ENCODE results near the gene PPM1A. TPM values are rescaled to one million over a fixed set of nuclear protein-coding genes. Genes with fewer than 3 reads are reported as not detected.

The PPM1A gene
- total and polyA plus RNA-seq, 8 donors = 13.6 to 95.5 (median 32.7) TPM

DNA sequence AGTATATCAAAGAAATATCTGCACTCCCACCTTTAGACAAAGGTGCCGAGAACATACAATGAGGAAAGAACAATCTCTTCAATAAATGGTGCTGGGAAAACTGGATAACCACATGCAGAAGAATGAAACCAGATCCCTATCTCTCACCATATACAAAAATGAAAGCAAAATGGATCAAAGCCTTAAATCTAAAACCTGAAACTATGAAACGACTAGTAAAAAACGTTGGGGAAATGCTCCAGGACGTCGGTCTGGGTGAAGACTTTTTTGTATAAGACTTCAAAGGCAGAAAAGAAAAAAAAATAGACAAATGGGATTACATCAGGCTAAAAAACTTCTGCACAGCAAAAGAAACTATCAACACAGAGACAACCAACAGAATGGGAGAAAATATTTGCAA is 83.8 kb downstream of the PPM1A start:
- DNase-seq = no peak
- 48 to 59% (median 54%) methylated on average over 5 of the region's 5 CpGs for WGBS, 5 donors
- TF ChIP-seq CTCF (IDR thresholded peaks at IDR 0.05) (no peak), POLR2A (IDR thresholded peaks at IDR 0.05) (no peak), EP300 (IDR thresholded peaks at IDR 0.05) (no peak), POLR2AphosphoS5 (IDR thresholded peaks at IDR 0.05) (no peak)
- no peak overlapping the region for H3K27ac ChIP-seq
- H3K4me3 ChIP-seq = no peak overlapping the region
- peaks cover 0 to 20% (median 12%) of the 10 kb centered on the region in 4 donors for H3K4me1 ChIP-seq
- peaks cover 0 to 19% (median 2%) of the 10 kb centered on the region in 3 donors for H3K27me3 ChIP-seq
- H3K36me3 ChIP-seq = no peaks in the 10 kb centered on the region
- intact Hi-C loops (cut with DNase I; ENCODE audit: low total_unique reads) = no loop called here
- H3K9me3 ChIP-seq = no peaks in the 10 kb centered on the region

DNA sequence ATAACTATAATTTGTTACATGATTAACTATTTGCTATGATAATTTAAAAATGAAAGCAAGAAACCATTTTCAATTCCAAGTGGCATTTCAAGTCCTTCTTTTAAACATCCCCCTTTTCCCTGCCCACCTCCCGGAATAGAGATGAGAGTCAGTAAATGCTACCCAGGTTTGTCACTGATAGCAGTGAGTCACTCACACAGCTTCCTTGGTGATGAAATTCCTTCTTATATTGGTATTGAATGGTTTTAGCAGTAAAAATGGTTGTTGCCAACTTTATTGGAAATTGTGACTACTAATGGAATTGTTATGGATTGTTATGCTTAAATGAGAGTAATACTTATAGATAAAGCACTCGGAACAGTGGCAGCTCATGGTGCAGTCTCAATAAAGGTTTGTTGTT is 90.5 kb downstream of the PPM1A start:
- Histone ChIP-seq H3K27me3 (peaks cover 0 to 6% (median 0%) of the 10 kb centered on the region in 3 donors), H3K36me3 (no peaks in the 10 kb centered on the region), H3K27ac (no peak overlapping the region), H3K9me3 (no peaks in the 10 kb centered on the region), H3K4me1 (no peaks in the 10 kb centered on the region), H3K4me3 (no peak overlapping the region)
- WGBS, 5 donors = 81 to 89% (median 82%) methylated on average over 2 of the region's 2 CpGs
- no peak for DNase-seq
- intact Hi-C loops (cut with DNase I; ENCODE audit: low total_unique reads) = no loop called here
- TF ChIP-seq CTCF (IDR thresholded peaks at IDR 0.05) (no peak), EP300 (IDR thresholded peaks at IDR 0.05) (no peak), POLR2AphosphoS5 (IDR thresholded peaks at IDR 0.05) (no peak), POLR2A (IDR thresholded peaks at IDR 0.05) (no peak)

GRCh38 chr14:60343571-60344071 is 94.6 kb downstream of the PPM1A start:
- H3K27me3 ChIP-seq = peaks cover 0 to under 1% (median 0%) of the 10 kb centered on the region in 3 donors
- H3K36me3 ChIP-seq = no peaks in the 10 kb centered on the region
- intact Hi-C loops (cut with DNase I; ENCODE audit: low total_unique reads) = no loop called here
- no peak for DNase-seq
- H3K27ac ChIP-seq = no peak overlapping the region
- TF ChIP-seq POLR2AphosphoS5 (IDR thresholded peaks at IDR 0.05) (no peak), CTCF (IDR thresholded peaks at IDR 0.05) (no peak), POLR2A (IDR thresholded peaks at IDR 0.05) (no peak), EP300 (IDR thresholded peaks at IDR 0.05) (no peak)
- no peak overlapping the region for H3K4me3 ChIP-seq
- 72 to 76% (median 72%) methylated on average over 6 of the region's 6 CpGs for WGBS, 5 donors
- no peaks in the 10 kb centered on the region for H3K9me3 ChIP-seq
- peaks cover 0 to 7% (median 3%) of the 10 kb centered on the region in 4 donors for H3K4me1 ChIP-seq

DNA sequence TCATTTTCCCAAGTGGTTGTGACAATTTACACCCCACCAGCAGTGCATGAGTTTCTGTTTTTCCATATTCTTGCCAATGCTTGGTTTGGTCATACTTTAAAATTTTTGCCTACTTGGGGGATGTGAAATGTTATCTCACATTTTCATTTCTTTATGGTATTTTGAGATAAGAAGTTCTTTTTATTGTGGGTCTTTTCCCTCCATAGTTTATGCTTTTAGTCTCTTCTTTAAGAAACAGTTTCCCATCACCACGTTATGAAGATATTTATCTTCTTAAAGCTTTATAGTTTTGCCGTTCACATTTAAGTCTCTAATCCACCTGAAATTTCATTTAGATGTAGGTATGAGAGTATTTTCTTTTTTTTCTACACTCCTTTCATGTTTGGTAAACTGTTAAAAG is 95.7 kb downstream of the PPM1A start:
- DNase-seq = no peak
- peaks cover 0 to 7% (median 3%) of the 10 kb centered on the region in 4 donors for H3K4me1 ChIP-seq
- H3K4me3 ChIP-seq = no peak overlapping the region
- H3K27ac ChIP-seq = no peak overlapping the region
- no peaks in the 10 kb centered on the region for H3K36me3 ChIP-seq
- no peaks in the 10 kb centered on the region for H3K27me3 ChIP-seq
- TF ChIP-seq POLR2A (IDR thresholded peaks at IDR 0.05) (no peak), EP300 (IDR thresholded peaks at IDR 0.05) (no peak), CTCF (IDR thresholded peaks at IDR 0.05) (no peak)
- H3K9me3 ChIP-seq = no peaks in the 10 kb centered on the region
- WGBS, 5 donors = 68 to 82% (median 74%) methylated on average over 2 of the region's 2 CpGs
- intact Hi-C loops (cut with DNase I; ENCODE audit: low total_unique reads) = no loop called here

Measured in stomach (tissue), 9 donors.